CD4-positive, alpha-beta T cell treated with Interleukin-17A for 1 hour (primary cell): ENCODE results near the gene FRZB.
"Not testable (repeated sequence)": the region's sequence is repeated elsewhere in the genome, so short reads cannot be mapped to it uniquely, and the experiment has no call there.

Source experiments
- DNase-seq: peaks from one replicate; pipeline ENCODE4 v3.0.0-alpha.2; 2020

Gene FRZB

GRCh38 chr2:182887753-182888415 is 21.4 kb upstream of the FRZB start:
- no peak for DNase-seq

GRCh38 chr2:182887093-182887492 is 20.7 kb upstream of the FRZB start:
- no peak for DNase-seq

- DNase-seq: no peak
Observed at GRCh38 chr2:182885771-182886170, 19.3 kb upstream of the FRZB start.

- DNase-seq: no peak
Observed at GRCh38 chr2:182883451-182883850, 17.0 kb upstream of the FRZB start.

- not testable (repeated sequence) for DNase-seq
Observed at GRCh38 chr2:182880100-182880499, 13.7 kb upstream of the FRZB start.

GRCh38 chr2:182876653-182877052 is 10.2 kb upstream of the FRZB start:
- DNase-seq: not testable (repeated sequence)

GRCh38 chr2:182870227-182870626 is 3.8 kb upstream of the FRZB start:
- no peak for DNase-seq

GRCh38 chr2:182868054-182868796 is 1.8 kb upstream of the FRZB start:
- no peak for DNase-seq

GRCh38 chr2:182867426-182868053 is 1.1 kb upstream of the FRZB start:
- no peak for DNase-seq

GRCh38 chr2:182866095-182866460 is 359 bp downstream of the FRZB start:
- no peak for DNase-seq

- DNase-seq: no peak
Observed at GRCh38 chr2:182864949-182865570, 1.4 kb downstream of the FRZB start.

GRCh38 chr2:182863642-182864041 is 2.8 kb downstream of the FRZB start:
- DNase-seq: no peak

GRCh38 chr2:182862091-182862490 is 4.3 kb downstream of the FRZB start:
- DNase-seq: no peak

- no peak for DNase-seq
Observed at GRCh38 chr2:182860858-182861257, 5.6 kb downstream of the FRZB start.

GRCh38 chr2:182858671-182859070 is 7.8 kb downstream of the FRZB start:
- no peak for DNase-seq

- no peak for DNase-seq
Observed at GRCh38 chr2:182855376-182855775, 11.1 kb downstream of the FRZB start.

GRCh38 chr2:182854375-182855105 is 11.9 kb downstream of the FRZB start:
- no peak for DNase-seq

GRCh38 chr2:182852801-182853200 is 13.6 kb downstream of the FRZB start:
- no peak for DNase-seq

GRCh38 chr2:182852090-182852489 is 14.3 kb downstream of the FRZB start:
- no peak for DNase-seq

GRCh38 chr2:182845794-182846417 is 20.5 kb downstream of the FRZB start:
- no peak for DNase-seq

GRCh38 chr2:182836451-182836850 is 30.0 kb downstream of the FRZB start:
- no peak for DNase-seq

GRCh38 chr2:182834293-182834692 is 32.1 kb downstream of the FRZB start:
- no peak for DNase-seq
